ENCODE measurements around the gene XG.
"Not testable (repeated sequence)": the region's sequence is repeated elsewhere in the genome, so short reads cannot be mapped to it uniquely, and the experiment has no call there.

The XG gene

GRCh38 chrX:2794336-2794735 is 42.5 kb downstream of the XG start:
- Histone ChIP-seq H3K9ac (no peak overlapping the region), H3K4me2 (ENCODE audit: low read length) (no peak overlapping the region), H3K4me1 (no peaks in the 10 kb centered on the region), H3K36me3 (ENCODE audit: control insufficient read depth, insufficient read depth, low read length) (no peaks in the 10 kb centered on the region), H3K27ac (no peak overlapping the region), H3K9me3 (ENCODE audit: control insufficient read depth, low read length) (no peaks in the 10 kb centered on the region), H3K79me2 (no peaks in the 10 kb centered on the region), H3K27me3 (ENCODE audit: control insufficient read depth, insufficient read depth, low read length) (no peaks in the 10 kb centered on the region), H2AFZ (no peak overlapping the region), H3K4me3 (ENCODE audit: low read depth, low read length) (no peak overlapping the region)
- TF ChIP-seq CTCF (IDR thresholded peaks at IDR 0.05): no peak

GRCh38 chrX:2796808-2797207 is 45.0 kb downstream of the XG start:
- not testable (repeated sequence) for H3K79me2 ChIP-seq; H3K4me2 ChIP-seq (ENCODE audit: low read length); H3K4me3 ChIP-seq (ENCODE audit: low read depth, low read length); H3K9me3 ChIP-seq (ENCODE audit: control insufficient read depth, low read length); H3K36me3 ChIP-seq (ENCODE audit: control insufficient read depth, insufficient read depth, low read length); H3K9ac ChIP-seq; H2AFZ ChIP-seq; H3K27ac ChIP-seq; H3K27me3 ChIP-seq (ENCODE audit: control insufficient read depth, insufficient read depth, low read length); H3K4me1 ChIP-seq

- Histone ChIP-seq H3K36me3 (ENCODE audit: control insufficient read depth, insufficient read depth, low read length) (no peaks in the 10 kb centered on the region), H3K4me3 (ENCODE audit: low read depth, low read length) (no peak overlapping the region), H2AFZ (no peak overlapping the region), H3K4me2 (ENCODE audit: low read length) (no peak overlapping the region), H3K79me2 (no peaks in the 10 kb centered on the region), H3K9ac (no peak overlapping the region), H3K4me1 (no peaks in the 10 kb centered on the region), H3K27ac (no peak overlapping the region), H3K27me3 (ENCODE audit: control insufficient read depth, insufficient read depth, low read length) (no peaks in the 10 kb centered on the region), H3K9me3 (ENCODE audit: control insufficient read depth, low read length) (no peaks in the 10 kb centered on the region)
- TF ChIP-seq CTCF (IDR thresholded peaks at IDR 0.05): no peak
Measured at GRCh38 chrX:2799369-2799768, 47.5 kb downstream of the XG start.

- H3K9me3 ChIP-seq (ENCODE audit: control insufficient read depth, low read length); H3K4me1 ChIP-seq; H2AFZ ChIP-seq; H3K27ac ChIP-seq; H3K4me3 ChIP-seq (ENCODE audit: low read depth, low read length); H3K4me2 ChIP-seq (ENCODE audit: low read length); H3K79me2 ChIP-seq; H3K27me3 ChIP-seq (ENCODE audit: control insufficient read depth, insufficient read depth, low read length); H3K36me3 ChIP-seq (ENCODE audit: control insufficient read depth, insufficient read depth, low read length); H3K9ac ChIP-seq: not testable (repeated sequence)
Measured at GRCh38 chrX:2799980-2800379, 48.1 kb downstream of the XG start.

- no peak overlapping the region for H2AFZ ChIP-seq
- no peak overlapping the region for H3K9ac ChIP-seq
- TF ChIP-seq CTCF (IDR thresholded peaks at IDR 0.05): no peak
- H3K4me3 ChIP-seq (ENCODE audit: low read depth, low read length): no peak overlapping the region
- H3K79me2 ChIP-seq: no peaks in the 10 kb centered on the region
- H3K4me2 ChIP-seq (ENCODE audit: low read length): no peak overlapping the region
- no peaks in the 10 kb centered on the region for H3K9me3 ChIP-seq (ENCODE audit: control insufficient read depth, low read length)
- H3K27me3 ChIP-seq (ENCODE audit: control insufficient read depth, insufficient read depth, low read length): no peaks in the 10 kb centered on the region
- no peak overlapping the region for H3K27ac ChIP-seq
- no peaks in the 10 kb centered on the region for H3K4me1 ChIP-seq
- no peaks in the 10 kb centered on the region for H3K36me3 ChIP-seq (ENCODE audit: control insufficient read depth, insufficient read depth, low read length)
Measured at GRCh38 chrX:2801223-2801622, 49.4 kb downstream of the XG start.

- not testable (repeated sequence) for H2AFZ ChIP-seq; H3K79me2 ChIP-seq; H3K36me3 ChIP-seq (ENCODE audit: control insufficient read depth, insufficient read depth, low read length); H3K27ac ChIP-seq; H3K4me3 ChIP-seq (ENCODE audit: low read depth, low read length); H3K4me2 ChIP-seq (ENCODE audit: low read length); H3K27me3 ChIP-seq (ENCODE audit: control insufficient read depth, insufficient read depth, low read length); H3K9me3 ChIP-seq (ENCODE audit: control insufficient read depth, low read length); H3K9ac ChIP-seq; H3K4me1 ChIP-seq
Measured at GRCh38 chrX:2802376-2803090, 50.7 kb downstream of the XG start.

GRCh38 chrX:2803486-2803885 is 51.6 kb downstream of the XG start:
- not testable (repeated sequence) for H3K79me2 ChIP-seq; H3K4me1 ChIP-seq; H3K27me3 ChIP-seq (ENCODE audit: control insufficient read depth, insufficient read depth, low read length); H3K27ac ChIP-seq; H3K4me3 ChIP-seq (ENCODE audit: low read depth, low read length); H3K9ac ChIP-seq; H3K4me2 ChIP-seq (ENCODE audit: low read length); H3K36me3 ChIP-seq (ENCODE audit: control insufficient read depth, insufficient read depth, low read length); H2AFZ ChIP-seq; H3K9me3 ChIP-seq (ENCODE audit: control insufficient read depth, low read length)

GRCh38 chrX:2804106-2804843 is 52.4 kb downstream of the XG start:
- not testable (repeated sequence) for H3K4me1 ChIP-seq; H3K9ac ChIP-seq; H3K4me2 ChIP-seq (ENCODE audit: low read length); H2AFZ ChIP-seq; H3K36me3 ChIP-seq (ENCODE audit: control insufficient read depth, insufficient read depth, low read length); H3K4me3 ChIP-seq (ENCODE audit: low read depth, low read length); H3K79me2 ChIP-seq; H3K27ac ChIP-seq; H3K27me3 ChIP-seq (ENCODE audit: control insufficient read depth, insufficient read depth, low read length); H3K9me3 ChIP-seq (ENCODE audit: control insufficient read depth, low read length)

All from parathyroid adenoma (tissue), 2 donors.